ENCODE results near the gene GNG2.

DNA sequence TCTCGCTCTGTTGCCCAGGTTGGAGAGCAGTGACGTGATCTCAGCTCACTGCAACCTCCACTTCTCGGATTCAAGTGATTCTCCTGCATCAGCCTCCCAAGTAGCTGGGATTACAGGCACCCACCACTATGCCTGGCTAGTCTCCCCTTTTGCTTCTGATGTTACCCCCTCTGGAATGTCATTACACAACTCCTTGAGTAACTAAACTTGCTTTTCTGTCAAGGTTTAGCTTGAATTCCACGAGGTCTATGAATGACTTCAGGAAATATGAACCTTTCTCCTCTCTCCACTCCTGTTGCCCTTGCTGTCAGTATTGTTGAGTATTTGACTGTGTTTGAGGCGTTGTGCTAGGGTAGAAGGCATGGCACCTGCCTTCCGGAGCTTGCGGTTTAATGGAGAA, 112.2 kb downstream of the GNG2 start:
- TF ChIP-seq, protein P1, sequence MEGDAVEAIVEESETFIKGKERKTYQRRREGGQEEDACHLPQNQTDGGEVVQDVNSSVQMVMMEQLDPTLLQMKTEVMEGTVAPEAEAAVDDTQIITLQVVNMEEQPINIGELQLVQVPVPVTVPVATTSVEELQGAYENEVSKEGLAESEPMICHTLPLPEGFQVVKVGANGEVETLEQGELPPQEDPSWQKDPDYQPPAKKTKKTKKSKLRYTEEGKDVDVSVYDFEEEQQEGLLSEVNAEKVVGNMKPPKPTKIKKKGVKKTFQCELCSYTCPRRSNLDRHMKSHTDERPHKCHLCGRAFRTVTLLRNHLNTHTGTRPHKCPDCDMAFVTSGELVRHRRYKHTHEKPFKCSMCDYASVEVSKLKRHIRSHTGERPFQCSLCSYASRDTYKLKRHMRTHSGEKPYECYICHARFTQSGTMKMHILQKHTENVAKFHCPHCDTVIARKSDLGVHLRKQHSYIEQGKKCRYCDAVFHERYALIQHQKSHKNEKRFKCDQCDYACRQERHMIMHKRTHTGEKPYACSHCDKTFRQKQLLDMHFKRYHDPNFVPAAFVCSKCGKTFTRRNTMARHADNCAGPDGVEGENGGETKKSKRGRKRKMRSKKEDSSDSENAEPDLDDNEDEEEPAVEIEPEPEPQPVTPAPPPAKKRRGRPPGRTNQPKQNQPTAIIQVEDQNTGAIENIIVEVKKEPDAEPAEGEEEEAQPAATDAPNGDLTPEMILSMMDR (IDR thresholded peaks at IDR 0.05) = no peak
- TF ChIP-seq POLR2A (IDR thresholded peaks at IDR 0.05) = no peak

All from thyroid gland (tissue), 4 donors.